Stomach smooth muscle (tissue), 2 donors: ENCODE measurements around the gene PLXNC1.
A peak's percentile ranks its signal among the peaks of the same experiment; 100 is the strongest.

Experiments
- H3K27ac ChIP-seq: one replicate; pipeline ENCODE4 v1.7.0; 2013; ENCODE audit warnings: mild to moderate bottlenecking, low read length, inconsistent platforms
- H3K27me3 ChIP-seq, 2 donors: one replicate each; pipeline ENCODE4 v1.7.0; 2013; ENCODE audit warnings: low read length in 2 of 2; ENCODE audit not compliant: insufficient read depth in 2 of 2, control insufficient read depth in 1 of 2
- H3K36me3 ChIP-seq, 2 donors: one replicate each; pipeline ENCODE4 v1.7.0; 2013; ENCODE audit warnings: low read length in 2 of 2; ENCODE audit not compliant: control insufficient read depth in 2 of 2, insufficient read depth in 2 of 2
- H3K4me1 ChIP-seq: one replicate; pipeline ENCODE4 v1.7.0; 2013; ENCODE audit warnings: low read length; ENCODE audit not compliant: control insufficient read depth, insufficient read depth
- H3K4me3 ChIP-seq, 2 donors: one replicate each; pipeline ENCODE4 v1.7.0; 2013; ENCODE audit warnings: low read length in 2 of 2
- H3K9ac ChIP-seq, 2 donors: one replicate each; pipeline ENCODE4 v1.7.0; 2013; ENCODE audit warnings: low read length in 2 of 2, mild to moderate bottlenecking in 1 of 2
- H3K9me3 ChIP-seq, 2 donors: one replicate each; pipeline ENCODE4 v1.7.0; 2013; ENCODE audit warnings: low read length in 2 of 2; ENCODE audit not compliant: control insufficient read depth in 2 of 2
- donor health status: healthy.
- donor health status: Pancreatic carcinoma.

PLXNC1 gene

GRCh38 chr12:94260717-94261116, 112.3 kb downstream of the PLXNC1 start:
- Histone ChIP-seq H3K36me3 (no peaks in the 10 kb centered on the region), H3K4me1 (peaks cover 26% of the 10 kb centered on the region), H3K9ac (no peak overlapping the region), H3K4me3 (peak overlapping the region in 1 of 2 donors; percentile 29), H3K27ac (peak overlapping the region; percentile 95), H3K9me3 (no peaks in the 10 kb centered on the region), H3K27me3 (no peaks in the 10 kb centered on the region)

GRCh38 chr12:94261119-94261518, 112.7 kb downstream of the PLXNC1 start:
- peaks cover 26% of the 10 kb centered on the region for H3K4me1 ChIP-seq
- H3K9ac ChIP-seq: no peak overlapping the region
- no peaks in the 10 kb centered on the region for H3K27me3 ChIP-seq
- H3K9me3 ChIP-seq: no peaks in the 10 kb centered on the region
- H3K27ac ChIP-seq: peak overlapping the region; percentile 95
- no peak overlapping the region for H3K4me3 ChIP-seq
- H3K36me3 ChIP-seq: no peaks in the 10 kb centered on the region

GRCh38 chr12:94261786-94262185, 113.4 kb downstream of the PLXNC1 start:
- Histone ChIP-seq H3K9me3 (no peaks in the 10 kb centered on the region), H3K4me3 (peak overlapping the region; percentile 82 to 91), H3K4me1 (peaks cover 28% of the 10 kb centered on the region), H3K9ac (peak overlapping the region; percentile 24 to 94), H3K36me3 (no peaks in the 10 kb centered on the region), H3K27ac (peak overlapping the region; percentile 95), H3K27me3 (no peaks in the 10 kb centered on the region)

GRCh38 chr12:94262228-94263010, 114.0 kb downstream of the PLXNC1 start:
- peak overlapping the region; percentile 82 to 91 for H3K4me3 ChIP-seq
- H3K27ac ChIP-seq: peak overlapping the region; percentile 95
- H3K36me3 ChIP-seq: no peaks in the 10 kb centered on the region
- H3K9me3 ChIP-seq: no peaks in the 10 kb centered on the region
- no peaks in the 10 kb centered on the region for H3K27me3 ChIP-seq
- H3K4me1 ChIP-seq: peaks cover 28% of the 10 kb centered on the region
- H3K9ac ChIP-seq: peak overlapping the region; percentile 86 to 94

GRCh38 chr12:94263011-94263811, 114.8 kb downstream of the PLXNC1 start:
- peaks cover 28% of the 10 kb centered on the region for H3K4me1 ChIP-seq

GRCh38 chr12:94263905-94264561, 115.7 kb downstream of the PLXNC1 start:
- H3K9me3 ChIP-seq: no peaks in the 10 kb centered on the region
- peaks cover 28% of the 10 kb centered on the region for H3K4me1 ChIP-seq
- no peak overlapping the region for H3K27ac ChIP-seq
- peak overlapping the region in 1 of 2 donors; percentile 8 for H3K4me3 ChIP-seq
- H3K36me3 ChIP-seq: no peaks in the 10 kb centered on the region
- H3K9ac ChIP-seq: no peak overlapping the region
- no peaks in the 10 kb centered on the region for H3K27me3 ChIP-seq

More at GRCh38 chr12:94263011-94263811, 114.8 kb downstream of the PLXNC1 start:
- Histone ChIP-seq H3K4me3 (peak overlapping the region; percentile 82 to 91), H3K9ac (peak overlapping the region; percentile 86 to 94), H3K36me3 (no peaks in the 10 kb centered on the region), H3K27me3 (no peaks in the 10 kb centered on the region), H3K9me3 (no peaks in the 10 kb centered on the region), H3K27ac (peak overlapping the region; percentile 95)

- H3K4me1 ChIP-seq: peaks cover 28% of the 10 kb centered on the region
Observed at GRCh38 chr12:94264736-94265485, 116.5 kb downstream of the PLXNC1 start.

GRCh38 chr12:94265539-94265938, 117.2 kb downstream of the PLXNC1 start:
- Histone ChIP-seq H3K9me3 (no peaks in the 10 kb centered on the region), H3K9ac (no peak overlapping the region), H3K27me3 (no peaks in the 10 kb centered on the region), H3K27ac (no peak overlapping the region), H3K4me1 (peaks cover 27% of the 10 kb centered on the region), H3K4me3 (no peak overlapping the region), H3K36me3 (no peaks in the 10 kb centered on the region)

More at GRCh38 chr12:94264736-94265485, 116.5 kb downstream of the PLXNC1 start:
- Histone ChIP-seq H3K9me3 (no peaks in the 10 kb centered on the region), H3K9ac (no peak overlapping the region), H3K4me3 (no peak overlapping the region), H3K36me3 (no peaks in the 10 kb centered on the region), H3K27ac (no peak overlapping the region), H3K27me3 (no peaks in the 10 kb centered on the region)

- Histone ChIP-seq H3K9ac (no peak overlapping the region), H3K4me3 (no peak overlapping the region), H3K27me3 (no peaks in the 10 kb centered on the region), H3K4me1 (peaks cover 21% of the 10 kb centered on the region), H3K9me3 (no peaks in the 10 kb centered on the region), H3K27ac (no peak overlapping the region), H3K36me3 (no peaks in the 10 kb centered on the region)
Observed at GRCh38 chr12:94265966-94266745, 117.8 kb downstream of the PLXNC1 start.
